22Rv1 (cell line): Measurements from ENCODE around the gene CNFN.
A peak's percentile ranks its signal among the peaks of the same experiment; 100 is the strongest.

Source experiments
- H3K27ac ChIP-seq: fragments of 450-650 bp; 2 replicates; pipeline ENCODE4 v1.5.1; 2017
- CTCF ChIP-seq: fragments of 450-650 bp; IDR thresholded peaks from 2 replicates; pipeline ENCODE4 v1.5.1; 2017; ENCODE audit warnings: mild to moderate bottlenecking
- ZFX ChIP-seq: fragments of 450-650 bp; IDR thresholded peaks from 2 replicates; pipeline ENCODE4 v1.6.1; 2017; ENCODE audit warnings: antibody characterized with exemption, borderline replicate concordance

CNFN gene

GRCh38 chr19:42400404-42400803 lies 10.3 kb upstream of the CNFN start:
- TF ChIP-seq ZFX (no peak), CTCF (no peak)
- peak overlapping the region; percentile 45; the same call in 1 of the 2 replicates for H3K27ac ChIP-seq

- H3K27ac ChIP-seq, result peak overlapping the region; percentile 92
- no peak for TF ChIP-seq ZFX
- no peak for TF ChIP-seq CTCF
Measured at GRCh38 chr19:42397263-42398166, 7.4 kb upstream of the CNFN start.

DNA sequence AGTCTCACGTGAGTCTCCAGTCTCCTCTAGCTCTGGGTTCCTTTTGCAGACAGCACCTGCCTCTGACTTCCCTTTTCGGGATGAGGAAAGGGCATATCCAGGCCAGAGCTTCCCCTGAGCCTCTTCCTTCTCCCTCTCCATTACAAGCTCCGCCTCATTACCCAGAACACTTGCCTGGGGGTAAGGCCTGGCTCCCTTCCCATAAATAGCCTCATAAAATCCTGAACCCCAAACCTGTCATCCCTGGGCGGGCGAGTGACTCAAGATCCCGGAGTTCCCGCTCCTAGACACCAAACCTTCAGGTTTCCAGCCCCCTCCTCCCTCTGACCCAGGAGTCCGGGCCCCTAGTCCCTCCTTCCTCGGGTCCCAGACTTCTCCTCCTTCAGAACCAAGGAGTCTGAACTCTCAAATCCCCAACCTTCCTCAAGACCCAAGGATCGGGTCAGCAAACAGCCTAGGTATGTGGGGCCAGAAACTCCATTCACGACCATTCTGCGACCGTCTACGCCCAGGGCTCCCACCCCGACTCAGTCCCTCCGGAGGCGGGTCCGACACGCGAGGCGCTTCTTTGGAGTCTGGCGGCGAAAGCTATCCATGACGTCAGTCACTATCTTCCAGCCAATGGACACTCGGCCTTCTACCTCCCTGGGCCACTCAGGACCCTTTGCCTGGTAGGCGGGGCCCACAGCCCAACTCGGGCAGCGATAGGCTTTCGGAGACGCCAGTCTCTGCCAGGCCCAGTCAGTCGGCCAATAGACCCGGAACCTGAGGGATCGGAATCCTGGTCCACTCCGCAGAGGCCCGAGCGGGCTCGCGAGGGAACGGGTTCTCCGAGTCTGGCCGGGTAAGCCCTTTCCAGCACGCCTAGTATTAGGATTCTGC lies 6.5 kb upstream of the CNFN start:
- H3K27ac ChIP-seq, result peak overlapping the region; percentile 92

DNA sequence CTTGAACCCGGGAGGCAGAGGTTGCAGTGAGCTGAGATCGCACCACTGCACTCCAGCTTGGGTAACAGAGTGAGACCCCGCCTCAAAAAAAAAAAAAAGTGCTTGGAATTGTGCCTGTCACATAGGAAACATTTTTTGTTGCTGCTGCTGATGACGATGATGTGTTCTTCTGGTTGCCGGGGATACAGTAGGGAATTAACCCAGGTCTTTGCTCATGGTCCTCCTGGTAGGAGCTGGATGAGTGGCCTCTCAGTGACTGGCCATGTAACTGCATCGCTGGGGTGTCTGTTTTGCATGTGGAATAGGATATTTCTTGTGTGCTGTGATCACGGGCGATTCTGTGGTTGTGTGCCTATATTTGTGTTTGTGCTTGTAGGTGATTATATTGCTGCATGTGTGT lies 4.7 kb upstream of the CNFN start:
- no peak overlapping the region for H3K27ac ChIP-seq
- no peak for TF ChIP-seq ZFX
- TF ChIP-seq CTCF, result no peak

More for the DNA sequence above, 6.5 kb upstream of the CNFN start:
- TF ChIP-seq CTCF (no peak), ZFX (no peak)

DNA sequence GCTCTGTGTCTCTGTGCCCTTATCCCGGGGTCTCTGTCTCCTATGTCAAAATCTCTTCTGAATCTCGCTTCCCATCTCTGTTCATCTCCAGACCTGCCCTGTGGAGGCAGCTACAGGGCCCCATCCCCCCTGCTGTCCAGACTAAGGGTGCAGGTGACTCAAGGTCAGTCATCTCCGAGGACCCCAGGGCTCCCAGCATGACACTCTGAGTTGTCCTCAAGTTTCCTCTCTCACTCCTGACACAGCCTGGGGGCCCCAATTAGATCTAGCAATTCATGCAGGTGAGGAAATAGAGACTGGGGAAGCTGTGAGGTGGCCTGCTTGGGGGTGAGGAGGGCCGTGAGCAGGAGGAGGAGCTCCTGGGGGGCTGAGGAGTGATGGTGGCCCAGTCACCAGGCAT lies 2.1 kb upstream of the CNFN start:
- H3K27ac ChIP-seq, result no peak overlapping the region
- no peak for TF ChIP-seq CTCF
- no peak for TF ChIP-seq ZFX

GRCh38 chr19:42388851-42389489 lies 1.1 kb downstream of the CNFN start:
- H3K27ac ChIP-seq, result no peak overlapping the region
- TF ChIP-seq ZFX (no peak), CTCF (no peak)
